ENCODE results near the gene CERKL. TPM values are rescaled to one million over a fixed set of nuclear protein-coding genes. Genes with fewer than 3 reads are reported as not detected.

CERKL gene
- total RNA-seq, 1 experiment from 2014 or later = 0.29 TPM

DNA sequence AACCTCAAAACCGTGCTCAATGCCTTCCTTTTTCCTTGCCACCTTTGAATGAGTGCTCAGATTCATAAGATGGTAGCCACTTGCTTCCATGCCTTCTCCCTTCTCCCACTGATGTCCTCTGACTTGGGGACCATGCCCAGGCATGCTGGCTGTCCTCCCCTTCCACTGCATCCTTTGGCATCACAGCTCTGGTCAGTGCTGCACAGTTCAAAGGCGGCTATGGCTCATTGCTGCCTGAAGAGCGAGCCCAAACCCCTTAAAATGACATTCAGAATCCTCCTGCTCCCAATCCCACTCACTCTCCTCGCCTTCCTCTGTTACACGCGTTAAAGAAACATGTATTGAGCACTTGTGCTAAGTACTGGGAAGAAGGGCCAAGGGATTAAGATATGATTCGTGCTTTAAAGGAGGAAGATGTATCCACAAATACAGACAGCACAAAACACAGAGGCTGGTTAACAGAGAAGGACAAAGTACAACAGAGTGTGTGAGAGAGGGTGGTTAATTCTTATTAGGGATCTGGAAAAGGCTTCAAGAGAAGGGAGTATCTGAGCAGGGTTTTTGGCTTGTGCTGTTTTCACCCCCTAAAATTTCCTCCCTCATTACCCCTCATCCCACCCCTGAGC is 81.8 kb downstream of the CERKL start:
- DNase-seq (ENCODE audit: low read depth) = no peak

DNA sequence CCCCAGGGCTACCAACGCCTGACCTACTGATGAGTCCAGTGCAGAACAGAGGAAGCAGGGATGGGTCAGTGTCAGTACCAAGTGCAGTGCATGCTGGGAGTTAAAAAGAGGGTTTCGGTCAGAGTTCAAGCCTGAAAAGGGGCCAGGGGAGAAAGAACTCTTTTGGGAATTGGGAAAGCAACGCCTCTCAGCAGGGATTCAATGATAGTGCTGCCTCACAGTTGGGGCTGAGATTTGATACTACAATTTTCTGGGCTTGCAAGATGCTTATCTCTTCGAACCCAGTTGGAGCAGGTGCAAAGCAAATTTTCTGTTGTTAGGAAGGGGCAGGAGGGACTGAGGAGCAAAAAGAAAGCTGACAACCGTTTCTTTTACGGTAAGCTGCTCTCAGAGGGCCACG is 82.6 kb downstream of the CERKL start:
- DNase-seq (ENCODE audit: low read depth) = no peak

DNA sequence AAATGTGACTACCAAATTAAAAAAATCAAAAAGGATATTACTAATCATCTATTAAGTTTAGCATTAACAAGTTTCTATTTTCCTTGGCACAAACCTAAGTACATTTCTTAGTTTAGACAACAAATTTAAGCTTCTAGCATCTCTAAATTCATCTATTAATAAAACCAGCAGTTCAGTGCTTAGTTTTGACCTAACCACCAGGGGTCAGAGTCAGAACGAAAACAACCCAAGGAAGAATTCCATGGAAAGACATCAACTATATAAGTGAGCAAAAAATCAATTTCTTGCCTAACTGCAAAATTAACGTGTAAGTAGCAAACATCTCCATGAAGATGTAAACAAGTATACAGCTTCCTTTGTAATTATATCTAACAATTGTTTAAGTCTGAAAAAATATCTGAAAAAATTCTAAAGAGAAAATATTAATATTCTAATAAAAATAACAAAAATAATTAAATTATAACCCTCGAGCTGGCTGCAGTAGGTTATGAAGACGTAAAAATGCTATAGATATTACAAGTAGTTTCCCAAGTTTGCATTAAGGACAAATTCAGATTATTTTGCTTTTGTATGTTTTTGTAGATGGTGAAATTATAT is 83.7 kb downstream of the CERKL start:
- DNase-seq (ENCODE audit: low read depth) = peak; percentile 8

DNA sequence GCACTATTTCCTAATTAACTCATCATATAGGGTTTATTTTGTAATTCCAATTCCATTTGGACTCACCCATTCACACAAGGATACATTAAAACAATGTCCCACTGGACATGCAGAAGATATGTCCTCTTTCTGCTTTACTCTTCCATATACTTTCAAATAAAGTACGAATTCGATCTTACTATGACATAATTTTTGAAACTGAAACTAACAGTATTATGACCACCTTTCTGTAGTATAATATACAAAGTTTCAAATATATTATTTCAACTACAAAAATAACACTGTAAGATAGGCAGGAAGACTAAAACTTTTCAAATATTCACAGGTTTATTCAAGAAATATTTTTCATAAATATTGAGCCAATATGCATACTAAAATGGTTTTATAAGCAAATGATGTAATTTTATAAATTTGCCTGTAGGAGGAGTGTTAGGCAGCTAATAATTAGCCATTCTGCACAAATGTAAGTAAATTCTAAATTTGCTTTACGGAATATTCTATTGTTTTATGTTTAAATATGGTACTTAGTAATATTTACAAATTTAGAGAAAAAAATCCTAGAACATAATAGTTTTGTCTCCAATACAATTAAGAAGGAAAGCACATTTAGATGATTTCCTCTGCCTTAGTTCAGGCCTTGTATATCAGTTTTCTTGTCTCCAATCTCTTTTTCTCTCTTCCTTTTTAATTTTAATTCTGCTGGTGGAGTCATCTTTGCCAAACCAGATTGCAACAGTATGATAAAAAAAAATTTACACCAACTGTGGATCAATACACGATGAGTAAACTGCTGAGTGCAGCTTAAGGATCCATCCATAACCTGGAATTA is 85.9 kb downstream of the CERKL start:
- no peak for DNase-seq (ENCODE audit: low read depth)

DNA sequence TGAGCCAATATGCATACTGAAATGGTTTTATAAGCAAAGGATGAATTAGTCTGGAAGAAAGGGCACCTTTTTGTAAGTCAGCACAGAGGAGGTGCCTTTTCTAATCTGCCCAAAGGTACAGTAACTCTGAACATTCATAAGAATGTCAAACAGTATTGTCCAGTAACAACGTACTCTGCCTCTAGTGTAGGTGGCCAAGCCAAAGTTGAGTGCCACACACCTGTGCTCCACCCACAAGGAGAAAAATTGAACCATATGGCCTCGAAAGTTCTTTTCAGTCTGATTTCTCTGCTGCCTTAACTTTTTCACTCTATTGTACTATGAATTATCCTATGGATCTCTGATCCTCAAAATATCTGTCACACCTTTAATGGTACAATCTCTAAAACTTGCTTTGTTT is 86.8 kb downstream of the CERKL start:
- no peak for DNase-seq (ENCODE audit: low read depth)

DNA sequence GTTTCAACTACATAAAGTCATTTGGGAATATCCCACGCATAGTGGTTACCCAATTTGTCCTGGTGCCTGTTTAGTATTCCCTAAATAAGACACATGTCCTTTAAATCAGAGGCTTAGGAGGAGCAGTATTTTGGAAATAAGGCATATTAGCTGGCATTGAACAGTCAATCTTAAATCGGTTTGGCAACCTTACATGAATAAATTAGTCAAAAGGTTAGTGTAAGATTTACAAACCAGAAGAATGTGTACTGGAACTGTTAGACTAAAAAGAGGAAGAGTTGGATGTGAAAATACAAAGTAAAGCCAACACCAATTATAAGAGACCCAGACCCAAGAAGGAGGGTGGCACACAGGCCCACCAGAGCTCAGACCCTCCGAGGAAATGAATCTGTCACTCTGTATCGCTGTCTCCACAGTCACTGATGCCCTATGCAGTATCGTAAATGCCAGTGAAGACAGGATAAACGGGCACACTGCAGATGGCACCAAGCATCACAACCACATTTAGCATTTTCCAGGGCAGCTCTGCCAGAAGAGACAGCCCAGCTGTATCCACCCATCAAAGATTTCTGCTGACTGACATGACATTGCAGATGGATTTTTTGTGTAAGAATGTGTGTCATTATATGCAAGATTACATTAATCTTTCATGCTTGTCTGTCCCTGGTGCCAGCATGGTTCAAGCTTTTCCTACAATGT is 90.4 kb downstream of the CERKL start:
- DNase-seq (ENCODE audit: low read depth) = no peak

DNA sequence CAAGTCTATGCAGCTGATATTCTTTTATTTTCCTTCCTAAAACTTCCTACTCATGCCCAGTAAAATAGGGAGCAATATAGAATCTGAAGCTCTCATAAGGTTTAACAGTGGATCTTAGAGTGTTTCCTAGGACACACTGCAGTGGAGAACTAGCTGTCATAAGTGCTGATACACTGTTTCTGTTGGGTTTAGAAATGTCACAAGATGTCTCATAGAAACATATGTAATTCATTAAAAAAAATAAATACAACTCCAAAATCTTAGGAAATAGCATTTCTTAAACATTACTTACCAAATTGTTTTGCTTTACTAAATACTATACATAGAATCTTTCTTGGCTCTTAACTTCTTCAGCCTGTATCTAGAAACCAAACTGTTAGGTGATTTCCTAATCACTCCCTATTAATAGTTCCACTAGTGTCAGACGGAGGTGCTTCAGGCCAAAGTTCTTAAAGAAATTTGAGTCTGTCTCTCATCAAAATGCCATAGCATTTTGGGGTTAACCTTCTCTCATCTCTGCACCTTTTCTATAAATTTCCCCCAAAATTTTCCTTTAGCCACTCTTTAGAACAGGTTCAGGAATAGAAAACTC is 93.7 kb downstream of the CERKL start:
- no peak for DNase-seq (ENCODE audit: low read depth)

DNA sequence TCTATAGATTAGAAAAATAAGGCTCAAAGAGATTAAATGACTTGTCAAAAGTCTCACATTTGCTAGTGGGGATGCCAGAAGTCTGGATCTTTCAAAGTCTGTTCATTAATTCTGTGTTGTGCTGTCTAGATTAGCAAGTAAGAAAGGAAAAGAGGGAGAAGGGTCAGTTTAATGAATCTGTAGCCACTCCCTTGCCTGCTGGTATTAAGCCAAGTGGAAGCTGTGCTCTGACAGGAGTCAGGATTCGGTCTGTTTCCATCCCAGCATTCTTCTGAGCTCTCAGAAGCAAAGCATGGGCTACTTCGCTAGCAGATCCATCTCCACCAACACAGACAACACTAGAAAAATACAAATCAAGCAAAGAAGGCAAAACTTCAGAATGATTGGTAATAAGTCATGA is 98.5 kb downstream of the CERKL start:
- DNase-seq (ENCODE audit: low read depth) = no peak

DNA sequence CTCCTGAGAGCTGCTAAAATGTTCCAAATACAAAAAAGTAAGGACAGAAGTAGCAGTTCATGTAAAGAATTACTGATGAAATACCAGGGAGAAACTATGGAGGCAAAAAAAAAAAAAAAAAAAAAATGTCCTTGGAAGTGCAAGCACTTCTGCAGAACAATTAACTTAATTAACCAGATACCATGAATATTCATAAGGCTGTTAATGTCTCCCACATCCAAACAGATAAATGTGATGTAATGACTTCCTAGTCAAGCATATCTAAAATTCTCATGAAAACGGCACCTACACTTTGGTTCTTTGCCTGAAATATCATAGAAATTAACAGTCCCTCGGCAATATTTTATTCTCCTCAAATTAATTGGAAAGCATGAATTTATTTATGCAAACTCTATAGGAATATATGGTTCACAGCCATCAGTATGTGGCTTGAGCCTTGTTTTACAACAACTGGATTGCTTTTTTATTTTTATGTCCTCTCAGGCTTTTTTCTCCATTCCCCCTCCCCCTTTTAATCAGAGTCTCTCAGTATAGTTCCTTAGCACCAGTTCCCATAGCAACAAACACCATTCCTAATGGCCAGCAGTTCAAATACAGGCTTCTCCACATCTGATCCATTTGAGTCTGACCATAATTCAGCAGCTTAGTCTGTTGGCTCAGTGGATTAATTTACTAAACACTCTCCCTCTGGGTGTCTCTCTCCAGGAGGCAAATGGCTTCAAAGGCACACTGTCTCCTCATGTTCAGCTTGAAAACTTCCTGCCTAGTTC is 102.7 kb downstream of the CERKL start:
- DNase-seq (ENCODE audit: low read depth) = no peak

DNA sequence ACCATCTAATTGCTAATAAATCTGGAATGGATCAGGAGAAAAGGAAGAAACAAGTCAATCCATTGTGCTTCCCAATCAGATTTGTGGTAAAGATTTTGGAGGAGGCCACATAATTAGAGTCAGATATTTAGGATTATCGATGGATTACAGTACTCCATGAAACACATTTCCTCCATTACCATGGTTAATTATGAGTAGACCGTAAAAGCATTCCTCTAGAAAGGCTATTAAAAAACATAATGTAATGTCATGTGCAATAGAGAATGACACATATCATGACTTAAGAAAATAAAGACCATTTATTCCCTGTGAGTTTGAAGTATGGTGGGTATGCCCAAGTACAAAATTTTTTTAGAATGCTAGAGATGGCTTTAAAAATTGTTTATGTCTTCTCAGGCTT is 103.7 kb downstream of the CERKL start:
- DNase-seq (ENCODE audit: low read depth) = no peak

DNA sequence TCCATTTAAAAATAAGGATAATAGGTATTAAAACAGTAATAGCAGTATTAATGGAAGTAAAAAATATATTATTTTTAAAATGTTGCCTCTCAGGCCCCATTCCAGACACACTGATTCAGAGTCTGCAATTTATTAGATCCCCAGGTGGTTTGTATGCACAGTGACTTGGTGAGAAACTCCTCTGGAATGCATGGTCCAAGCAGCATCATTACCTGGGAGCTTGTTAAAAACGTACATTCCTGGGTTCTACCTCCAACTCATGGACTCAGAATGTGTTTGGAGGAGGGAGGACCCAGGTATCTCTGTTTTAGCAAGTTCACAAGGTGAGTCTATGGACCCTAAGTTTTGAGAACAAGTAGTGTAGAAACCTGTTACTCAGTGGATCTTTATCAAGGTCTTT is 104.1 kb downstream of the CERKL start:
- peak; percentile 23 for DNase-seq (ENCODE audit: low read depth)

DNA sequence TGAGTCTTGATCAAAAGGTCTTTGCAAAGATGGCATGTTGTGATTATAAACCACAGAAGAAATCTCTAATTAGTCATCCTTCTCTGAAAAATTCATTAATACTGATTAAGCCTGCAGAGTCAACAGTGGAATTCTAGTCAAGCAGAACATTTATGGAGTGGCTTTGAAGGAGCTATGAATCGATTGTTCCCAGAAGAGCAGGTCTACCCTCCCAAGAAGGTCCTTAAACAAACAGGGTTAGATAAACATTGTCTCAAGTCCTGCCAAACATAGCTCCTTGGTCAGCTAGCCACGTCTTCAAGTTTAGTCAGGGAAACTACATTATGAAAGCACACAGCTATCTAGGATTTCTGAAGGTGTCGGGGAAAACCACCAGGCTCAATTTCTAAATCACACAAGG is 110.8 kb downstream of the CERKL start:
- DNase-seq (ENCODE audit: low read depth) = peak; percentile 2

DNA sequence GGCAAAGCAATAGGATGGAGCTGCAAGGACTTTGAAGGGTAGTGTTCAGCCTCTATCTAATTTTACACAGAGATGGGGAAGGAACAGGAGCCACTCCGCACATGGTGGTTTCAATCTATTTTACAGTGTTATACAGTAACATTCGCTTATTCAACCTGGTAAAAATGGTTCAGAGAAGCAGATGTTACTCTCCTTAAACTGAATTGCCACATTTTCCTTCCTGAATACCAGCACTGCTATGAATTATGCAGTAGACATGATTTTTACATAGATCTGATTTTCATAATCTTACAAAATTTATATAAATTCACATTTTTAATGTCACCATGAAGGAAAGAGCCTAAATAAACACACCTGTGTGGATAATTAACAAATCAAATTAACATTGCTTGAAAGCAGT is 114.7 kb downstream of the CERKL start:
- no peak for DNase-seq (ENCODE audit: low read depth)

DNA sequence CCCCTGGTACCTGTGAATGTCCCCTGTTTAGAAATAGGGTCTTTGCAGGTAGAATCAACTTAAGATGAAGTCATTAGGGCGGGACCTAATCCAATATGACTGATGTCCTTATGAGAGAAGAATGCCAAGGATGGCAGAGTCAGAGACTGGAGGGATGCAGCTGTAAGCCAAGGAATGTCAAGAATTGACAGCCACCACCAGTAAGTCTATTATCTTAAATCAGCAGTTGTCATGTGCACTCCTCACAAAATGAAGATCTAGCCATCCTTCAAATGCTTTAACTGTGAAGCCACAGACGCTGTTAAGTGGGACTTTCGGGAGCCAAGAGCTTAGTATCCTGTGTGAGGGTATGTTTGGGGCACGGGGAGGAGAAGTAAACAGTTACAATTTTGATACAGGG is 116.5 kb downstream of the CERKL start:
- no peak for DNase-seq (ENCODE audit: low read depth)

DNA sequence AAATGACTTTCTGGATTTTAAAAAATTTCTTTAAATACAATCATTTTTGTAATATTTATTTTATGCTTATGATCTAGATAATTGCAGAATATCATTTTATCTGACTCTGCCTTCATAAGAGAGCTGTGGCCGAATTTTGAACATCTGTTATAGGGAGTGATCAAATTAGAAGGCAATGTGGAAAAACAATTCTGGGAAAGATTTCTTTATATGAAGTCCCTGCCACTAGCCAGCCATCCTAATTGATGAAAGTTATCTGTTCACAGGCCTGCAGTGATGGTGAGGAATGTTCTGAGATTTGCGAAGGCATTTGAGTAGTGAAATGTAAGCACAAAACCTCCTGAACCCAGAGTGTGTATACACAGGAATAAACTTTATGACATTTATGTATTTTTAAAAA is 120.2 kb downstream of the CERKL start:
- no peak for DNase-seq (ENCODE audit: low read depth)

DNA sequence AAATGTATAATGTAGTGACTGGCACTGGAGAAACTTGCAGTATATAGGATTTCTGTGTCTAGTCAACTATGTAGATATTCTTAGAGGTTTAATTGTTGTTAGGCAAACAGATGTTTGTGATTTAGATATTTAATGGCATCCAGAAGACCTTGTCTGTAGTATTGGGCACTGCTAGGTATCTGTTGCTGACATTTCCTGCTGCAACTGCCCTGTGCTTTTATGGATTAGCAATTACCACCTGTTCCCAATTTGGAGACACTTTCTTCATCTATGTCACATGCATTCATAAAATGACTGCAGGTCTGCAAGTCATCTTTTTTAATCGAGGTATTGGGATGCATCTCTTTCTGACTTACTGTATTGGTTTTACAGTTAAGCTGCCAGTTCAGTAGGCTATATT is 128.5 kb downstream of the CERKL start:
- no peak for DNase-seq (ENCODE audit: low read depth)

DNA sequence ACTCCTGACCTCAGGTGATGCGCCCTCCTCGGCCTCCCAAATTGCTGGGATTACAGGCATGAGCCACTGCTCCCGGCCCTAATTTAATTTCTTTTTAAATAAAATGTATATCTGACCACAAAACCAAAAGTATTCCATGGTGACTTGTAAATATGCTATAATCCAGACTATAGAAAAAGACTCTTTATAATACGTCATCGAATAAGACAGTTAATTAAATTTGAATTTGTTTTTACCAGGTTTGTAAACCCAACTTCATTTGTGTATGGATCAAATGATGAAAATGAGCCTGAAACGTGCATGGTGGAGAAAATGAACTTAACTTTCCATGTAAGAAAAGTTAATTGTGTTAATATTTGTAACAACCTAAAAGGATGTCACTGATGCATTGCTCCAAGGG is 129.8 kb downstream of the CERKL start:
- DNase-seq (ENCODE audit: low read depth) = no peak

DNA sequence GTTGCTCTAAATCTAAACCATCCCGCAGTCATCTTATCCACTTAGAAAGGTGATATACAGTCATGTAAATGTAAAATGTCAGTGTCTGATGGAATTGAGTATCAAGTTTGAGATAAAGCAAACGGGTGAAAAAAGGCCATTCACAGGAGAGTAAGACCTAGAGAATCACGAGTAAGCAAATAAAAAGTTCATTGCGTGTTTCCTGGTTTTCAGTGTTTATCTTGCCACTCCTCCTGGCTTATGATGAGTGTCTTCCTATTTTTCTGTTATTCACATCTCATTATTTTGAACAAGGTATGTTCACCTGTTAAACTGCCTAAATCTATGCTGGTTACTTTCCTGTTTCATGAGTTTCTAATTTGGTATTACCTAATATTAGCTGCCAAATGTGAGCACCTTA is 130.9 kb downstream of the CERKL start:
- DNase-seq (ENCODE audit: low read depth) = no peak

DNA sequence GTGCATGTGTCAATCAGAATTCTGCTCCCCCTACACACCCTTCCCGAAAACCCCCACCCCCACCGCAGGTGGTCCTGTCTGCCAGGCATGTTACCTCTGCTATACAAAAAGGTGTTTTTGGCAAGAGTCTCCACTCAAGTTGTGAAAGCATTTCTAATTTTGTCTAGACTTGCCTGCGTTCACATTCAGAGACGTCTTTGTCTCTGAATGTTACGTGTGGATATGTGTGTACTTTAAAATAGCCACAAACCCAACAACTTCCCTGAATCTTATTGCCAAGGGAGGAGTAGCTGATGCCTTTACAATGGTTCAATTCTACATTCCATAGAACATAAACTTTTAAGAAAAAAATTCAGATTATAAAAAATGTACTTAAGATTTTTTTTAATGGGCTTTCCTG is 133.1 kb downstream of the CERKL start:
- no peak for DNase-seq (ENCODE audit: low read depth)

DNA sequence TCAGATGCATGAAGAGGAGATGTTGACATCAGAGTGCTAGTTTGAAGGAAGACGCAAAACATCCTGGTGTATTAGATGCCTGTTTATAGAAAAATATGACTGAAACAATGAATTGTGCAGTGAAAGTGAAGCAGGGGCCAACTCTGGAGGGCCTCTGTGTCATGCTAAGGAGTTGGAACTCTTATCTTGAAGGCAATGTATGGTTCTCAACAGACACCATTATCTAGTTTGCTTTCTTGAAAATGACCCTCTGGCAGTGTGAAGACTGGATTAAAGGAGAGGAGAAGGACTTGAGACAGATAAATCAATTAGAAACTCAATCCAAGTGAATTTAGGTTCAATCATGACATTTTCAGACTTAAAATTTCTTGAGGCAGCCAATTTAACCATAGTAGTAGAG is 136.7 kb downstream of the CERKL start:
- DNase-seq (ENCODE audit: low read depth) = no peak

DNA sequence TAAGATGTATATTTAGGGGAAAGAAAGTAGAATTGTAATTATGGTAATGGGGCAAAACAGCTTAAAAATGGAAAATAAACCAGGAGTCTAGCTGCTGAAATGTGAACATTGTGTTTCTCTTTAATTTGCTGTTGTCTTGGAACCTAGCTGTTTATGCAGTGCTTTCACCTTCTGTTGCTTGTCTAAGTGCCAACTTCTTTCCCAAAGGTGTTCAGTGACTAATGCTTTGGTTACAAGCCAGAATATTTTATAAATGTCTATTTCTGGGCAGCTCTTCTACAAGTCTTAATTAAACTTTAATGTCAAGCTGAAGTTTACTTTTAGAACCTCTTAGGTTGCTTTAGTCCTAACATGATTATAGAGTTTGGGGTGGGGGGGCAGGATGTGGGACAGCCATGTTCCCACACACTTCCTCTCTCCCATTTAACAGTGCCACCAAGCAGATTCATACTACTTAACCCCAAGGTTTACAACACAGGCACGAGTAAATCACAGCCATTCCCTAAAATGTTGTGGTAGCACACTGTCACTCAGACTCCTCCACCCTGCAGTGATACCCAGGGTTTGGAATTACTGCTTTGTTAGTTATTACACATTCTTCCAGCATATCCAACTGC is 139.1 kb downstream of the CERKL start:
- no peak for DNase-seq (ENCODE audit: low read depth)

Data from Daoy (cell line).